GM18907 (cell line): ENCODE measurements around the gene TOM1.

Source experiments
- ATAC-seq: cut with Tn5 transposase; IDR thresholded peaks from one replicate; pipeline ENCODE4 v1.9.1; 2021; ENCODE audit warnings: mild to moderate bottlenecking, moderate library complexity; ENCODE audit not compliant: unreplicated experiment

TOM1 gene

DNA sequence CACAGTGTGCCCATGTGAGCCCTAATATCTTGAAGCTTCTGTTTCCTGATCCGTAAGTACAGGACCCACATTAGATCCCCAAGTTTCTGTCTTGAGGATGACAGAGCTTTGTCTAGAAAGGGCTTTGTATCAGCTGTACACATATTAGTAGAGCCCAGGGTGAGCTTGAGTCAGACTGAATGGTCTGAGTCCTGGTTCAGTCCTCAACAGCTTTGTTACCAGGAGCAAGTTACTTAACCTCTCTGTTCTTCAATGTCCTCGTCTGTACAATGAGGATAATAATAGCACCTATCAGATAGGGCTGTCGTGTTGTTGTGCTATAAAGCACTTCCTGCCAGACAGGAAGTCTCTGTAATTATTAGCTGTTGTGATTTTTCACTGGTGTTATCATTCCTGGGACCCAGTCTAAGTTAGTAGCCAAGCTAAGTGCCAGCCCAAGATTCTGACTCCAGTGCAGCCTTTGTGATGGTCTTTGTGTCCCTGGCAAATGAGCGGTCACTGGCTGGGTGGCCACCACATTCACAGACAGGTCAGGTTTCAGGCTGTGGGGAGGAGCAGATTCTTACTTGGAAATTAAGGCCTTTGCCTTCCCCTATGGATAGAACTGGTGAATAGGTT, 6.8 kb downstream of the TOM1 start:
- no peak for ATAC-seq

DNA sequence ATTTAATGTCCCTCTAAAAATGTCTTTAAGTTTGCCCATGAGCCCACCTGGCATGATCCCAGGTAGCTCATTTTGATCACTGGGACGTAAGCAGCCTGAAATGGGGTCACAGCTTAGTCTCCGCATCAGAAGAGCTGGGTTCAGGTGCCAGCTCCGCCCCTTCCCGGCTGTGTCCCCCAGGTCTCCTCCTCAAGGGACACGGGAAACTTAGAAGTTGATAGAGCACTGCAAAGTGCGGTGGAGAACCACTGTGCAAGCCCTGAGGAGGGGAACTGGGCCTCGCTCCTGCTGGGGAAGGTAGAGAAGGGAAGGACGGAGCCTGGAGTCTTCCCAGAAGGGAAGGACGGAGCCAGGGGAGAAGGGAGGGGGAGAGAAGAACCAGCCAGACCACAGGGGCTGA, 7.7 kb downstream of the TOM1 start:
- ATAC-seq: no peak

DNA sequence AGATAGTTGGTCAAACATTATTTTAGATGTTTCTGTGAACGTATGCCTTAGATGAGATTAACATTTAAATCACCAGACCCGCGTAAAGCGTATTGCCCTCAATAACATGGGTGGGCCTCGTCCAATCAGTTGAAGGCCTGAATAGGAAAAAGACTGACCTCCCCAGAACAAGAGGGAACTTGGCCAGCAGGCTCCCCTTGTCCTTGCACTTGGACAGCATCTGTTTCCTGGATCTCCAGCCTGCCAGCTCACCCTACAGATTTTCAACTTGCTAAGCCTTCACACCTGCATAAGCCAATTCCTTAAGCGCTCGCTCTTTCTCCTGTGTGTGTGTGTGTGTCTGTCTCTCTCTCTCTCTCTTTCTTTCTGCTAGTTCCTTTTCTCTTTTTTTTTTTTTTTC, 8.2 kb downstream of the TOM1 start:
- ATAC-seq: no peak

DNA sequence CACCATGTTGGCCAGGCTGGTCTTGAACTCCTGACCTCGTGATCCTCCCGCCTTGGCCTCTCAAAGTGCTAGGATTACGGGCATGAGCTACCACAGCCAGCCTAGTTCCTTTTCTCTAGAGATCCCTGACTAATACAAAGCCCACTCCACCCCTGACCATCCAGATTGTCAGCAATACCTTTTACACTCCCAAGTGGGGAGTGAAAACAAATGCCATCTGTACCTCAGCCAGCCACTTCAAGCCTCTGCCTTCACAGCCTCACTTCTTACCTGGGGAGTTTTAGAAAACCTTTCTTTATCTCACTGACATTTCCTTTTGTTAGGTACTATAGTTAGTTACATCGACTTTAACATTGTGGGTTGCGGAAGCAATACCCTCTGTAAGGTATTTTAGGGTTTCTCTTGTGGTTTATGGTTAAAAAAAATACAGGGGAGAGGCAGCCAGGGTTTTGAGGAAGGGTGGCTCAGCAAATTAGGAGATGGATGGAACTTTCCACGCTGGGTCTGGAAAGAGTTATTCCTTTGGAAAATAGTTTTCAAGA, 8.9 kb downstream of the TOM1 start:
- ATAC-seq: peak; percentile 44

DNA sequence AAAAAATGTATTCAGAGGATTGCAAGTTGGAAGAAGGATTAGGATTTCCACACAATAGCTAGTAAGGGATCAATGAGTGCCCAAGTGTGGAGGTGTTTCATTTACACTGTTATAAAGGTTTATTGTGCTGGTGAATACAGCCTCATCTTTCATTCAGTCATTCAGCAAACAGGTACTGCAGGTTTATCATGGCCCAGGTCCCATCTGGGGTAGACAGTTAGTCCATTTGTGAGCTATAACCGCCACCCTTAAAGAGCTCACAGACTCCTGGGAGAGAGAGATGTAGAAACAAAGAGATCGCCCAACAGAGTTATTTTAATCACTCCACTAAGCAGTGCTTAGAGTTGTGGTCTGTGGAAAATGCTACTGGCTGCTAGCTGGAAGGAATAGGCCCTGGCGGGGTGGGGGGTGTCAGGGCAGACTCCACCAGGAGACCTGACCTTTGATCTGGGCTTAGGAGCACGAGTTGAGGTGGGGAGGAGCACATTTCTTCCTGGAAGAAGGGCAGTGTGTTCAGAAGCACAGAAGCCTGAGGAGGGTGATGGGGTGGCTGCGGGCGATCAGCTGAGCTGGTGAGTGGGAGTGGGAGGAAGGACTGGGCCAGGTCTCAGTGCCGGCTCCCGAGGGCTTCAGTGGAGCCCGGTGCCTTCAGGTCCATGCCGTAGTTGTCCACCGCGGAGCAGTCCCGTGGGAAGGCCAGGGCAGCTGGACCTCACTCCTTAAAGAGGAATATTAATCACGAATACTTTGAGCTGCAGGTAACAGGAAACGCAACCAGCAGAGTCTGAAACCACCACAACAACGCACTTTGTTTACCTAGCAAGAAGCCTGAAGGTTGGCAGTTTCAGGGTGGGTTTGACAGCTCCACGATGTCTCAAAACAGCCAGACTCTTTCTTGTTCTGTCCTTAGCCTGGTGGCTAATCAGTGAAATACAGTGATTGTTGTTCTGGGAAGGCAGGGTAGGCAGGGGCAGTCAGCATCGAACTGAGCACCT, 11.2 kb downstream of the TOM1 start:
- ATAC-seq: no peak

DNA sequence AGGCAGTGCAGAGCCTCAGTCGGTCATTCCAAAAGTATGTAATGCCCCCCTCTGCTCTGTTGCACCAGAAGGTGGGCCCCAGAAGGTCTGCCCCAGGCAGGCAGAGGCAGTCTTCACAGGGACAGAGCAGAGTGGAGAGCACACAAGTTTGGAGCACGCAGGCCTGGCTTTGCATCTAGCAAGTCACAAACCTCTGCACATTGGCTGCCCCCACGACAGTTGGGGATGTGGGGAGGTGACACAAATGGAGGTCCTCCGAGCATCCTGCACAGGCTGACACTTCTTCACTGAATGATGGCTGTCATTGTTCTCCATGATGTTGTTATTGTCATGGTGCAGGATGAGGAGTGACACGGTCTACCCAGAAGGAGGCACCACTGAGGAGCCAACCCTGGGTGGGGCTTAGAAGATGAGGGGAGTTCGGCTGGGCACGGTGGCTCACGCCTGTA, 11.9 kb downstream of the TOM1 start:
- ATAC-seq: no peak

DNA sequence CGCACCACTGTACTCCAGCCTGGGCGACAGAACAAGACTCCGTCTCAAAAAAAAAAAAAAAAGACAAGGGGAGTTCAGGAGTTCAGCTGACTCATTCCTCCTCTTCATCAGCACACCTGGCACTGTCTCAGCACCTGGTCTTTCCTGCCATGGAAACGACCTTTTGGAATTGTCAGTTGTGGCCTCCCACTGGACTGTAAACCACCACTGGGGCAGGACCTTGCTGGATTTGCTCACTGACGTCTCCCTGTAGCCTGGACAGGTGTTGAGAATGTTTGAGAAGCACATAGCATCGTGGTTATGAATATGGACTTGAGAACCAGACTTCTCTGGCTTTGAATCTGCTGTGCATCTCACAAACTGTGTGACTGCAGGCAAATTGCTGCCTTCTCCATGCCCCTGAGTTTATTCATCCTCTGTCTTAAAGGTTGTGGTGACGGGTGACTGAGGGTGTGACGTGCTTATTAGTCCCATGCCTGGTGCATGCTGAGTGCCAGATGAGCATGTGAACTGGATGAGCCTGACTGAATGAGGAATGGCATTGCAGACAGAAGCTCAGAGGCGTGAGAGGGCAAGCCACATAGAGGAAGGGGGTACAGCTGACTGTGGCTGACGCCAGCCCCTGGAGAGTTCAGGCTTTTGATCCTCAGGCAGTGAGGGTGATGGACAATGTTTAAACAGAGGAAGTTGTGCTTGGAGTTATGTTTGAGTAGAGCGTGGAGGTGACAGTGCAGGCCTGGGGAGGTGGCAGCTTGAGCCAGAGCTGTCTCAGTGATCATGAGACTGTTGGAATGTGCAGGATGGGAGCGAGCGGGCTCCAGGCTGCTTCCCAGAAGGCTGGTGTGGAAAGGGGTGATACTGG, 12.7 kb downstream of the TOM1 start:
- no peak for ATAC-seq

DNA sequence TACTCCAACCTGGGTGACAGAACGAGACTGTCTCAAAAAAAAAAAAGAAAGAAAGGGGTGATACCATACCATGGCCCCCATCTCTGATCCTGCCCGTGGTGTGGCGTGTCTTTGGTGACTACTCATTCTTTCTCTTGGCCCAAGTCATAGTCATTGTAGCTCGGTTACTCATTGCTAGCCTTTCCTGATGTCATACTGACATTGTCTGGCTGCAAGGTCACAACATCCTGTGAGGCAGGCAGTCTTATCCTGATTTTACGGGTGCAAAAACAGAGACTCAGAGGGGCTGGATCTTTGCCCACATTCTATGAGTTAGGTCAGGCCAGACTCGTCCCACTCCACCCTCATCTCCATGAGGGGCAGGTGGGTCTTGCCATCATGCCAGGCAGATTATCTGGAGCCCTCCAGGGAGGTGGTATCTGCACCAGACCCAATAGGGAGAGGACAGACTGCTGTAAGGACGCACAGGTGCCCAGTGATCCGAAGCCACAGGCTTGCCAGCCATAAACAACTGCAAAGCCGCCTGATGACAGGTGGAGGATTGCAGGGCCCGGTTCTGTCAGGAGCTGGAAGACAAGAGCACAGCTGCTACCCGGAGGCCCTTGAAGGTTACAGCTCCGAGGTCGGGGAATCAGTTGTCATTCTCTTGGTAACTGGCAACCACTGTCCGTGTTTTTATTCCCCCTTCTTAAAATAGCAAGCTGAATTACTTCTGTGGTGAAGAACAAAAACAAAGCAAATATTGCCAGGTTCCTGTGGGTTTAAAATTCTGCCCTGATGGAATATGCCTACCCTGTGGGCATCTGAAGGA, 13.8 kb downstream of the TOM1 start:
- no peak for ATAC-seq

DNA sequence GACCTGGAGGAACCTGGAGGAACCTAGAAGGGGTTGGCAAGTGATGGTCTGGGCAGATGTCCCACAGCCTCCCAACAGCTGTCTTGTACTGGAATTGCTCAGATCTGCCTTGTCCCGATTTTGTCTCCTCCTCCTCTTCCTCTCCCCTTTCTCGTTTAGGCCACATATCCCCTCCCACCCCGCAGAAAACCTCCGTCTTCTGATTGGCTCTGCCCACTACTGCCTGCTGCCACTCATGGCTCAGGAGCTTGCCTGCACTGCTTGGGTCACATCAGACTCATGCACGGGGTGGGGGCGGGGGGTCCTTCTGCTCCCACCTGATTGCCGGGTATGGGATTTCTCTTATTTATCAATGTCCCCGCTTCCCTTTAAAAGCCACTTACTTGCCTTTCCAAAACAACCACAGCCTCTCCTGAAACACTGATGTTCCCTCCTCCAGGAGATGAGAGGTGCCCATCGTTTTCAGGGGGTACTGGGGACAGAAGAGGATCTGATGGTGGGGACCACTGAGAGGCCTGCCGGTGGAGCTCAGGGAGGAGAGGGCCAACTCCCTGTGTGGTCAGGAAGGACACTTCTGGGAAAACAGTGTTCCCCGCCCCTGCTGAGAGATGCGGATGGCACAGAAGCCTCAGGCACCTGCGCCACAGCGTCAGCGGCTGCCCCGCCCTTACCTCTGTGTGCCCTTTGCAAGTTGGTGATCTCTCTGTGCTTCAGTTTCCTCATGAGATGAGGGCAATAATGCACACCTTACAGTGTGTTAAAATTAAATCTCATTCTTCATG, 14.7 kb downstream of the TOM1 start:
- ATAC-seq: no peak

DNA sequence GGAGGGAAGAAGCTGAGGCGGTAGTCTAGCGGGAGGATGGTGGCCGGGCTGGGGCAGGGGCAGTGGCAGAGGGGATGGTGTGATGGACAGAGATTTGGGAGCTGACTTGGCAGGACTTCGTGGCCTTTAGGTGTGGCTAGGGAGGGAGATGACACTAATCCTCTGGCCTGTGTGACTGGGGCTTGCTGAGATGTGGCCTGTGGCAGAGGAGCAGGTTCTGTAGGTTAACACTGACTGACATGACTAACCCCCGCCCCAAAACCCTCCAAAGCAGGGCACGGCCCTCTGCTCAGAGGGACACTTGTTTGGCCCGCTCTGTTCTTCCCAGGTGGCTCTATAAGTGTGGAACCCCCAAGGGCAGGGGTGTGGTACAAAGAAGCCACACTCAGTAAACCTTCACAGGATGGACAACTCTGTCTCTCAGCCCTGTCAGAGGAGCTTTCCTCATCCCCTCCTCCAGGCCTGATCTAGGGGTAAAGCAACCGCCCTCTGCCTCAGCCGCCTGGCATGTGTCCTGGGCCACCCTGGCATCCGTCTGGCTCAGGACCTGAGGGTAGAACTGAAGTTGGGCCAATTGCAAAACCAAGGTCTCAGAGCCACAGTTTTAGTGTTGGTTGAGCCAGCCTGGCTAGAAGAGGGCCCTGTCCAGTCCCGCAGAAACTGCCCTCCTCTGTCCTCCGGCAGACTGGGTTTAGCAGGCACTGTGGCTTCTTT, 15.6 kb downstream of the TOM1 start:
- ATAC-seq: no peak

DNA sequence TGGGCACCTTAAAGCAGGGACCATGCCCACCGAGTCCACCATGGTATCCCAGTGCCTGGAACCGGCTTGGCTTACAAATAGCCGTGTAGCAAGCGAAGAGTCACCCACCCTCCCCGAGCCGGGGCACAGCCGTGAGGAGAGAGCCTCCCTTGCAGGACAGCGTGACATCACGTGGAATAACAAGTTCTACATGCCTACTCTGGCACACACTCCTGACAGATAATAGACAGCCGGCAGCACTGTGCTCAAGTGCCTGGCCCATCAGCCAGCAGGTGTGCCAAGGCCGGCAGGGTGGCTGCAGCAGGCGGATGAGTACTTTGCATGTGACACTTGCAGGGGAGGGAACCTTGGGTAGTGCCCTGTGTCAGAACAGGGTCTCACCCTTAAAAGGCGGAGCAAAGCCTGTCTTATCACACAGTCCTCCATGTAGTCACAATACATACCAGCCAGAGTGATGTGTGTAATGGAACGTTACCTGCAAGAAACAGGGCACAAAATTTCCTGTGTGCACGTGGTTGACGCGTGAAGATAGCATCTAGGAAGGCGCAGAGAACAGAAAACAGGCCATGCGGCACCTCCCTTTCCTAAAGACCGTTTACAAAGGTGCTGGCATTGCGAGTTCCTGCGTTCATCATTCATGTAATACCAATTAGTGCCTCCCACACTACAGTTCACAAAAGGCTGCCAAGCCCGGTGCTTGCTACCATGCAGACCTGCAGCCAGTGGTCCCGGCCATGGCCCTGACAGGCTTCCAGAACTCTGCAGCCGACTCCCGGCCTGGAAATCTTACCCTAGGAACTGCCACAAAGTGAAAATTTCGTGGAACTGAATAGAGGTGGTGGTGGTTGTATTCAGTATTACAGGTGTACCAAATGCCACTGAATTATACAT, 16.4 kb downstream of the TOM1 start:
- ATAC-seq: no peak

DNA sequence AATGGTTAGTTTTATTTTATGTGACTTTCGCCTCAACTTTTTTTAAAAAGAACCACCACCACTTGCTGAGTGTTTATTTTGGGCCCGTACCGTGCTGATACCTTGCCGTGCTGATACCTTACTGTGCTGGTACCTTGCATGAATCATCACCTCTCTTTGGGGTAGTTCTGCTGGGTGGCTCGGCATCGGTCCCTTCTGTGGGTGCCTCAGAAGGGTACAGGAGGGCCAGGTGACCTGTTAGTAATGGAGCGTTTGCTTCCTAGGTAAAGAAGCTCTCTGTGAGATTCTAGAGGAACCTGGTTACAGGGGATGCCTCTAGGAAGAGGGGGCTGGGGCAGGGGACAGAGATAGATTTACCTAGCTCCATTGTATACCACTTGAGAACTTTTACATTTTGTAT, 17.1 kb downstream of the TOM1 start:
- no peak for ATAC-seq

DNA sequence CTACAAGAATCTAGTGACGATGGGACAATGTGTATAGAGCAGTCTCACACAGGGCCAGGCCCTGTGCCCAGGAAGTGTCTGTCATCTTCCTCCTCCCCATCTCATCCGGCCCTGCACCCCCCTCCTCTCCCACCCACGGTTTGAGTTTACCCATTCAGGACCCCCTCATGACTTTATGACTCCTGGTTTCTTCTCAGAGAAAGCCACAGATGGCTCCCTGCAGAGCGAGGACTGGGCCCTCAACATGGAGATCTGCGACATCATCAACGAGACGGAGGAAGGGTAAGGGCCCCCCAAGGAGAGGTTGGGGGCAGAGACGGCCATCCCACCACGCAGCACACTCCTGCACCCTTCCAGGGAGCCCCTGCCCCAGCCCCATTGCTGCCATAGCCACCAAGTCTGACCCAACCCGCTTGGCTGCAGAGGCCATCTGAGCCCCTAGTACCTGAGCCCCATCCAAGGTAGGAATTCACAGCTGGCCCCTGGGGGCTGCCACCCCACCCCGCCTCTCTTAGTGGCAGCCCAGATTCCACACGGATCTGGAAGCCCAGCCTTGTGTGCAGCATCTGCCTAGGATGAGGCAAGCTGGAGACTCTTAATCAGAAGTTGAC, 18.1 kb downstream of the TOM1 start:
- ATAC-seq: no peak

DNA sequence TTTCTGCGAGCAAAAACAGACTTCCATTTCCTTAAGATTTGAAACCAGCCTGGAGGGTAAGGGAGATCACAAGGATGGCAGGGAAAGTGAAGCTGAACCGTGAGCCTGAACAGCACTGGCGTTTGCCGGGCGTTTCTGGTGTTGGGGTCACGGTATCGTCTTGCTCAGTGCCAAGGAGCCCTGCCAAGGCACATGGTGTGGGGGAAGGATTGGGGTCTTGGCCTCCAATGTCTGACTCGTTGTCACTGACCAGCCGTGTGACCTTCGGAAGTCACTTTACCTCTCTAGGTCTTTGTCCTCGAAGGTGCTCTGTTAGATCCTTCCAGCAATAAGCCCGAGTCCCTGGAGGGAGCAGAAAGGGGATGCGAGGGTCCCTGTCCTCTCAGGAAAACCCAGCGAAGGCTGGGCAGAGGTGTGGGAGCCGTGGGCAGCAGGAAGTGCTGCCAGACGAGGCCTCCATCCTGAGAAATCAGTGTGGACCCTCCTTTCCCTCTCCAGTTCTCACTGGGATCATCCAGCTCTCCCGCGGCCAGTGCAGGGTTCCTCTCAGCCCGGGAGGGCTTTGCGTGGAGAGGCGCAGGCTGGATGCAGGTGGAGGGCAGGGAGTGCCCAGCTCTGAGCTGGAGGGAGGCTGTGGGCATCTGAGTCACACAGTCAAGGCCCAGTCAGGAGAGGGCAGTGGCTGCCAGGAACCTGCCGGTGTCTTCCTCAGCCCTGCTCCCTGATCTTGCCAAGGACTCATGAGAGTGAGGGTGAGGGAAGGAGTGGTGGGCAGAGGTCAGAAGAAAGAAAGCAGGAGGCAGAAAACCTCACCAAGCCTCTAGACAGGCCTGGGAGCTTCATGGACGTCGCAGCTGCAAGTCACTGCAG, 18.9 kb downstream of the TOM1 start:
- ATAC-seq: no peak

DNA sequence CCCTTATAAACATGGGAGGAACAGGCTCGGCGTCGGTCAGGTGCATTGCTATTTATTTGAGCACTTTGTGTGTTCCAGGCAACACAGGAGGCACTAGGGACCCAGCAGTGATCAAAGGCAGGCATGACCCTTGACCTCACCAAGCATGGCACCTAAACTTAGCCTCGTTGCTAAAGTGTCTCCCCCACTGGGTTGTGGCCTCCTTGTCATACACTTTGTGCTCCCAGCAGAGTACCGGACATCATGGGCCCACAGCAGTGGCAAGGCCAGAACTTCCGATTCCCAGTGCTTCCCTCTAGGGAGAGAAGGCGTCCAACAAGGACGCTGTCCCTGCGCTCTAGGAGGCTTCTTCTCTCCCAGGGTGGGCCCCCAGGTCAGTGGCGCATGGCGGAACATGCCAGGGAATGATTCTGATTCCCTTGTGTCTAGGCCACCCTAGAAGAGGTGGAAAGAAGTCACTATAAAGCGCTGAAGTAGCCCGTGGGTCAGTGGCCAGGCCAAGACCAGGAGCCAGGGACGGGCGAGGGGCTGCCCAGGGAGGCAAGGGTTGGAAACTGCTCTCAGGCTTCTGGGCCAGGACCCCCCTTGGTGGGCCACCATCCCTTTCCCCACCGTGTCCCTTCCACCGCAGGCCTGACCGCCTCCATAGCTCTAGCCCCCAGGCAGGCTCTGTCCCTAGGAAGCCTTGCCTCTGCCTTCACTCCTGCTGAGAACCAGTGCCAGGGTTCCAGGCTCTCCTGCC, 19.7 kb downstream of the TOM1 start:
- no peak for ATAC-seq

DNA sequence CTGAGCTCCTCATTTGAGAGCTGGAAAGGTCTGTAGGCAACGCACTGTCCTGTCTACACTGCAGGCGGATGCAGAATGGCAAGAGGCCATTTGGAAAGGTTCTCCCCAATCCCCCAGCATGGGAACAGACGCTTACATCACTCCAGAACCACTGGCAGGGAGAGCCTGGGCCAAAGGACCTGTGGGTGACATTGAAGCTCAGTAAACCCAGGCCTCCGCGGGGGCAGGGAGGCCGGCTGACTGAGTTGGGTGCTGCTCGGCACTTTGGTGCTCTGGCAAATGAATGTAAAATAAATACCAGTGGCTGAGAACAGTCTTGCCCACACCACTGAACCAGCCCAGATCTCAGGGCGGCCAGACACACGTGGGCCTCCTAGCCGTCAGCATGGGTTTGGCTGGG, 22.4 kb downstream of the TOM1 start:
- no peak for ATAC-seq
